Fibroblast of villous mesenchyme (primary cell): ENCODE results near the gene WFDC9. TPM values are rescaled to one million over a fixed set of nuclear protein-coding genes. Genes with fewer than 3 reads are reported as not detected.
"Not testable (repeated sequence)": the region's sequence is repeated elsewhere in the genome, so short reads cannot be mapped to it uniquely, and the experiment has no call there.

Experiments used
- DNase-seq: peaks from one replicate; pipeline ENCODE4 v3.0.0-alpha.2; 2010; ENCODE audit warnings: low read depth
- H3K4me3 ChIP-seq: 2 replicates; pipeline ENCODE4 v1.5.1; 2011; ENCODE audit warnings: low read depth, mild to moderate bottlenecking, low read length
- CTCF ChIP-seq: IDR thresholded peaks from 2 replicates; pipeline ENCODE4 v1.5.1; 2012; ENCODE audit warnings: low read depth, mild to moderate bottlenecking, low read length; ENCODE audit not compliant: insufficient read depth
- total RNA-seq: library from RNA; depleted of rRNA; stranded (reverse); fragments of >200 nt; gene quantifications from 2 replicates; pipeline ENCODE4 v1.2.3, GENCODE V29; 2012

Gene WFDC9
- total RNA-seq, 1 donor, result not detected

- H3K4me3 ChIP-seq, result no peak overlapping the region
- peak; percentile 67 for TF ChIP-seq CTCF
- peak; percentile 36 for DNase-seq
These were observed 38.4 kb downstream of the WFDC9 start for GRCh38 chr20:45592574-45593189.

GRCh38 chr20:45589725-45590124 lies 41.4 kb downstream of the WFDC9 start:
- no peak for DNase-seq
- no peak for TF ChIP-seq CTCF
- no peak overlapping the region for H3K4me3 ChIP-seq

- no peak for DNase-seq
- H3K4me3 ChIP-seq, result no peak overlapping the region
- TF ChIP-seq CTCF, result no peak
These were observed 42.3 kb downstream of the WFDC9 start for GRCh38 chr20:45588800-45589199.

GRCh38 chr20:45585986-45586385 lies 45.1 kb downstream of the WFDC9 start:
- DNase-seq, result peak; percentile 55
- H3K4me3 ChIP-seq, result not testable (repeated sequence)

GRCh38 chr20:45584294-45584693 lies 46.8 kb downstream of the WFDC9 start:
- DNase-seq, result not testable (repeated sequence)

GRCh38 chr20:45583502-45583901 lies 47.6 kb downstream of the WFDC9 start:
- H3K4me3 ChIP-seq, result no peak overlapping the region
- no peak for TF ChIP-seq CTCF
- DNase-seq, result no peak

More at GRCh38 chr20:45584294-45584693, 46.8 kb downstream of the WFDC9 start:
- H3K4me3 ChIP-seq, result not testable (repeated sequence)

- TF ChIP-seq CTCF, result no peak
- DNase-seq, result no peak
- no peak overlapping the region for H3K4me3 ChIP-seq
These were observed 49.4 kb downstream of the WFDC9 start for GRCh38 chr20:45581702-45582101.

GRCh38 chr20:45579184-45579583 lies 51.9 kb downstream of the WFDC9 start, which contains the start of gene WFDC8:
TSS of gene WFDC8 (minus strand) at chr20:45579284. CDS start at chr20:45579247, 37 bp downstream.
- DNase-seq, result no peak
- no peak within 1 kb of the TSS for H3K4me3 ChIP-seq
- no peak for TF ChIP-seq CTCF
